ENCODE measurements around the gene FOXQ1.

FOXQ1 gene, protein sequence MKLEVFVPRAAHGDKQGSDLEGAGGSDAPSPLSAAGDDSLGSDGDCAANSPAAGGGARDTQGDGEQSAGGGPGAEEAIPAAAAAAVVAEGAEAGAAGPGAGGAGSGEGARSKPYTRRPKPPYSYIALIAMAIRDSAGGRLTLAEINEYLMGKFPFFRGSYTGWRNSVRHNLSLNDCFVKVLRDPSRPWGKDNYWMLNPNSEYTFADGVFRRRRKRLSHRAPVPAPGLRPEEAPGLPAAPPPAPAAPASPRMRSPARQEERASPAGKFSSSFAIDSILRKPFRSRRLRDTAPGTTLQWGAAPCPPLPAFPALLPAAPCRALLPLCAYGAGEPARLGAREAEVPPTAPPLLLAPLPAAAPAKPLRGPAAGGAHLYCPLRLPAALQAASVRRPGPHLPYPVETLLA

DNA sequence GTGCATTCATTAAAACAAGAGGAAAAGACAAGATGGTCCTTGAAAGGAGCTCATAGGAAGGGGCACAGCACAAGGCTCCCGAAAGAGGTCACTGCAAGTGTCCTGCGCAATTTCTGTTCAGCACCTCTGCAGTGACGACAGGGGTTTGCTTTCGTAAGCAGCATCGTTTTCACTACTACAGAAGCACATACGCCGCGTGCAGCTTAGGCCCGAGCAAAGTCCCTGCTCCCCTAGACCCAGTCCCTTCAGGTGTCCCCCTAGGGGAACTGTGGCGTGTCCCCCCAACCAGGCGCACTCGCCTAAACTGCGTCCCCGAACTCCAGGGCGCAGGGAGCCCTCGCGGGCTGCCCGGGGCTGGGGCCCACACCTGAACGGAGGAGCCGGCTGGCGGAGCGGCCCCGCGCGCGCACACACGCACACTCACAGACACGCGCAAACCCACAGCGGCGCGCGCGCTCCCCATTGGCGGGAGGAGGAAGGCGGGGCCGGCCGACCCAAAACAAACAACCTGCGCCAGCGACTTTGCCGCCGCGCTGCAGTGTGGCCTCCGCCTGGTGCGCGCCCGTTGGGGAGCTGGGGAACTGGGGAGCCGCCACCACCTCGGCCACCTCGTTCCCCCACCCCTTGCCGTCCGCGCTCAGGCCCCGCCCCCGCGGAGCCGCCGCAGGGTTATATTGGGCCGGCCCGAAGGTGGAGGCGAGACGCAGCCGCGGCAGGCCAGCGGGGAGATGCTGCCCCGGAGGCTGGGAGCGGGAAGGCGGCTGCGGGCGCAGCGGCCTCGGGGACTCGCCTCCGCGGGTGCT lies at the start of gene FOXQ1:
TSS of gene FOXQ1 (plus strand) at position 699 of the 803 bp plus-strand sequence. CDS start 607 bp downstream, outside the sequence.
- DNase-seq = no peak

DNA sequence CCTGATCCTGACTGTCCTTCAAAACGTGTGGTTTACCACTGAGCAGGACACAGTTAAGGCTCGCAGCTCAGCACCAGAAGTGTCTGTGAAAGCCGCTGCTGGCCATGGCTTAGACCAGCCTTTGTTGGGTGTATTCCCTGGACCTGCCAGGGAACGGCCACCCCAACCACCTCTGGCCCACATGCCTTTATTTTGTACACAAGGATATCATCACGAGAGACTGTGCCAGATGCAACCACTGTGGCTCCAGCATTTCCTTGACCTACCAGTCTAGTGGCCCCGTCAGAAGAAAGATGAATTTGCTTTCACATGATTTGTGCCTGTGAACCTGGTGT lies 49.2 kb upstream of the FOXQ1 start:
- no peak for DNase-seq

DNA sequence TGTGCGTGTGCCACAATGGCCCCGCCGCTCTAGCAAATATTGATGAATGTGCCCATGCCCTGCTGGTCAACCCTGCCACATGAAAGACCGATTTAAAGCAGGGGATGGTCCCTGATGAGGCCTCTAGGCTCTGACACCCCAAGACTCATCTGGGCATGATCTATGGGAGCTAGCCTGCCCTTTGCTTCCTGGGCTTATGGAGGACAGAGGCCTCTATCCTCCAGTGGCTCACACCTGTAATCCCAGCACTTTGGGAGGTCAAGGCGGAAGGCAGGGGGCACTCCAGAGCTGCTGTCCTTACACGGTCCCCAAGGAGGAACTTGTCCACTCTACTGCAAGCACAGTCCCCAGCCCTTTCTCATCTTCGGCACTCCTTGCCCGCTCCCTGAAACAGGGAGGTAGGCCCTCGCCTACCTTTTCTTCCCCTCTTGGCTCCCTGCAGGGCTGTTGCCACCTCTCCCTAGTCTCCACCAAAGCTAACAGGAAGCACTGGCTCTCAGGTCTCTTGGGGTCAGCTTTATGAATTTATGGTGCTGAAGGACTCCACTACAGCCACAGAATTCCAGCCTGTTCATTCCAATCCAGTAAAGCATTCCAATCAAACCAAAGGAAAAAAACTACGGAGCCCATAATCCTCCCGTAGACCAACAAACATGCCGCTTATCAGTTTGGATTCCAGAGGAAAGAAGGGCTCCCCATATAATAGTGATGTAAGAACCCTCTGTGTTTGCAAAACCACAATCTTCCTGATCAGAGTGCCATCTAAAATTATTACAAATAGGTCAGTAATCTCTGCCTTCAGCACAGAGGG lies 48.7 kb upstream of the FOXQ1 start:
- DNase-seq = no peak

DNA sequence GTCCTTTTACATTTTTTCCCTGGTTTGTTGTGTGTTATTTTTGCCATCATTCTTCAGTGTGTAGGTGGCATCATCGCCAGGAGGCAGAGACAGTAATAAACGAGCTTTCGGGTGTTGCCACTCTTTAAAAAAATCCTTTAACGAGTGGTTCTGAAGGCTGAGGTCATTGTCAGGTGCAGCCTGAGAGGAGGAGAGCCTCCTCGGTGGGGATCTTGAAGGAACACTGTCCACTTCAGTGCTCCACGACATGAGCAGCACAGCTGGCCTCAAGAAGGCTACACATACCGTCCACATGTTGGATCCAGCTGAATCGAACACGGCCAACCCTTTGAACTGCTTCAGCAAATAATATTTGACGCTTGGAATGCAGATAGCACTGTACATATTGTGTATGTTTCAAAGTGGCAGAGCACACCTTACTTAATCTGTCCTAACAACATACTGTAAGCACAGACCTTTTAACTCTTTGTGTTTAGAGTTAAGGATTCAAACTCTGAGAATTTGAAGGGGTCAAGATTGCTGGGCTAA lies 48.0 kb upstream of the FOXQ1 start:
- no peak for DNase-seq

DNA sequence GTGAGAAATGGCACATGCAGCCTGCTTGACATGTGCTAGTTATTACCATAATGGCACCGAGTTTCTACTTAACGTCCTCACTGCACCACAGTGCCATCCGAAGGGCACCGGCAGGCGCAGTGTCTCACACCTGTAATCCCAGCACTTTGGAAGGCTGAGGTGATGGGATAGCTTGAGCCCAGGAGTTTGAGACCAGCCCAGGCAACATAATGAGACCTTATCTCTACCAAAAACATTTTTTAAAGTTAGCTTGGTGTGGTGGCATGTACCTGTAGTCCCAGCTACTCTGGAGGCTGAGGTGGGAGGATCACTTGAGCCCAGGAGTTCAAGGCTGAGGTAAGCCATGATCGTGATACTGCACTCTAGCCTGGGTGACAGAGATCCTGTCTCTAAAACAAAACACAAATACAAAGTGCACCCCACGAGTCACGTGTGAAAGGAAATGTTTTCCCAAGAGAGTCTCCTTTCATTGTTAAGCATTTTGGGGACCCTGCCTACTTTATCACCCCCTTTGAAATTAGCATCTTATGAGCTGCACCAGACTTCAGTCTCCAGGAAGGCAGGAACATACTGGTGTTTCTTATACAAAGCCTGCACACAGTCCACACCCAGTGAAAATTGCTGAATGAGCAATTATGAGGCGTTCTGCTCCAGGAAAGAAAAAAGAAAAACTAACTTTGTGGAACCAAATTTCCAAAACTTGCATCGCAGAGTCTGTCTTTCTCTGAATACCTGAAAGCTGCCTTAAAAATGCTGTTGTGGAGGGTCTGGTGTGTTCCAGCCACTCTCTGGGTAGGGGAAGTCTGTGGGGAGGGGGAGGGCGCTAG lies 47.1 kb upstream of the FOXQ1 start:
- DNase-seq = no peak

DNA sequence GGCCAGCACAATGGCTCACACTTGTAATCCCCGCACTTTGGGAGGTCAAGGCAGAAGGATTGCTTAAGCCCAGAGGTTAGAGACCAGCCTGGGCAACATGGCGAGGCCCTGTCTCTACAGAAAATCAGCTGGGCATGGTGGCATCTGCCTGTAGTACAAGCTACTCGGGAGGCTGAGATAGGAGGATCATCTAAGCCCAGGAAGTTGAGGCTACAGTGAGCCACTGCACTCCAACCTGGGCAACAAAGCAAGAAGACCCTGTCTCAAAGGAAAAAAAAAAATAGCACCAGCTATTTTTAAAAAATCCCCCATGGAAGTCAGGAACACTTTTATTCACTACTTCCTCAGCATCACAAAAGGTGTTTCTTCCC lies 45.2 kb upstream of the FOXQ1 start:
- DNase-seq = no peak

DNA sequence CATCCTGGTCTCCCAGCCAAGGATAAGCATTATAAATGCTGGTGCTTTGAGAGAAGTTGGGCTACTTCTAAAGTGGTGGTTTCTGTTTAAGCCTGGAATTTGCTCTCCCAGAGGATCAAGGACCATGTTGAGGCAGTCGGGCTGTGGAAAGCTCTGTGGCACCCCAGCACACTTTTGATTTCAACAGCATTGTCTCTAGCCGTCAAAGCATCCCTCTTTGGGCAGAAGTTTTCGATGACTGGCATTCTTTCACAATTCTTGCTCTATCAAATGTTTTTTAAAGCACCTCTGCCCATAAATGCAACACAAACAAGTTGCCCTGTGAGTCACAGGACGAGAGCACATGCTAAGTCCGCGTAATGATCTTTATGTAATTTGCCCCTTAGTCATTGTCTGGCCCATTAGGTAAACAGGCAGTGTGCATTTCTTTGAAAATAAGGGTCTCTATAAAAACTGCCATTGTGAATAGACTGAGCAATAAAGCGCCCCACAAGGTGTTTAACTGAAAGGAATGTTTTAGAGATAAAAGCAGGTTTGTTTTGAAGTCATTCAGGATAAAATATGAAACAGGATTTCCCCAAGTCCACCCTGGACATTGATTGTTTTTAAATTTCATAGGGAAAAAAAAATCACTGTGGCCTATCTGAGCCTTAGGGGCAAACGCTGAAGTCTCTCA lies 44.7 kb upstream of the FOXQ1 start:
- no peak for DNase-seq

DNA sequence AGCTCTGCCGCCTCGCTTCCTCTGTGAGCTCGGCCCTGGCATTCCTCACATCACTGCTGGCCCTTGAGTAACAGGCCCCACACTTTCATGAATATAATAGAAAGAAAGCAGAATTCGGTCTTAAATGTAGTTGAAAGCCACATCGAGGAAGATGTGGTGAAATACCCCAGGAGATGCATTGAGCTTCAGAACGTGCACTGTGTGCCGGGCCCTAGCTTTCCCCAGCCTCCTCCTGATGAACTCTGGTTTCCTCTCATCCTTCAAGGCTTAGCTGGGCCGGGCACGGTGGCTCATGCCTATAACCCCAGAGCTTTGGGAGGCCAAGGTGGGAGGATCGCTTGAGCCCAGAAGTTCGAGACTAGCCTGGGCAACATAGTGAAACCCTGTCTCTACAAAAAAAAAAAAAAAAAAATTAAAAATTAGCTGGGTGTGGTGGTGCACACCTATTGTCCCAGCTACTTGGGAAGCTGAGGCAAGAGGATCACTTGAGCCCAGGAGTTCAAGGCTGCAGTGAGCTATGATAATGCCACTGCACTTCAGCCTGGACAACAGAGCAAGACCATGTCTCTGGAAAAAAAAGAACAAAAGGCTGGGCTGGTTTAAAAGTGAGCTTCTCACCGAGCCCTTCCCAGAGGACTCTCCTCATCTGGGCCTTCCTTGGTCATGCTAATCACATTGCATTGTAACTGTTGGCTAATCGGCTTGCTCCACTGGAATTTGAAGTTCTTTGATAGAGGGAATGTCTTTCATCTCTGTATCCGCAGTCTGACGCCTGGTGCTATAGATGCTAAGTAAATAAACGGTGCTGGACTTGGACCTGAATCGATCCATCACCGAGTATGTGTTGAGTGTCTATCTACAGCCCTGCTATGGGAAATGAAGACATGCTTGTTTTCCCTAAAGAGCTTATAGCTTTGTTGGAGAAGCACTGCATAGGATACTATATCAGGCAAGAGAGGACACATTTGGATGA lies 43.8 kb upstream of the FOXQ1 start:
- no peak for DNase-seq

DNA sequence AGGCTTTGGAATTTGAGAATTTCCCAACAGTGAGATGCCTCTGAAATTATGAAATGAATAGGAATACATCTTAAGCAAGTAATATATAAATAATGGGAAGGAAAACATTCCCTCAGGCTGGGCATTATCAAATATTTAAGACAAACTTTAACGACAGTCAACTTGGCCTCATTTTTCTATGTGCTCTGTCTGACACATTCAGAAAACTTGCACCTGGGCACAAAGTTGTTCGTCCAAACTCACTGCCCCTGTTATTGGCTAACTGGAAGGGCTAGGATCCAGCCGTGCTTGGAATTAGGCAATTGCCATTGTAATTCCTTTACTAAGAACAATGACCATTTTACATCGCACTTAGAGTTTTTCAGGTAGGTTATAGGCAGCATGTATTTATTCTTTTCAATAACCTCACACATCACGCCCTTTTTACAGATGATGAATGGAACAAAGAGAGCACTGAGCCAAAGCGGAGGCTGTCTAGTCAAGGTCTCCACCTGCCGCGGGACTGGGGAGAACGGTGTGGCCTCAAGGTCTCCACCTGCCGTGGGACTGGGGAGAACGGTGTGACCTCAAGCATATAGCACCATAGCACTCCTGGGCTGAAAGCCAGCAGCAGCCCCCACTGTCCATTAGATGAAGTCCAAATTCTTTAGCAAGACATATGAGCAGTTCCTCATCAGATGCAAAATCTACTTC lies 40.7 kb upstream of the FOXQ1 start:
- no peak for DNase-seq

DNA sequence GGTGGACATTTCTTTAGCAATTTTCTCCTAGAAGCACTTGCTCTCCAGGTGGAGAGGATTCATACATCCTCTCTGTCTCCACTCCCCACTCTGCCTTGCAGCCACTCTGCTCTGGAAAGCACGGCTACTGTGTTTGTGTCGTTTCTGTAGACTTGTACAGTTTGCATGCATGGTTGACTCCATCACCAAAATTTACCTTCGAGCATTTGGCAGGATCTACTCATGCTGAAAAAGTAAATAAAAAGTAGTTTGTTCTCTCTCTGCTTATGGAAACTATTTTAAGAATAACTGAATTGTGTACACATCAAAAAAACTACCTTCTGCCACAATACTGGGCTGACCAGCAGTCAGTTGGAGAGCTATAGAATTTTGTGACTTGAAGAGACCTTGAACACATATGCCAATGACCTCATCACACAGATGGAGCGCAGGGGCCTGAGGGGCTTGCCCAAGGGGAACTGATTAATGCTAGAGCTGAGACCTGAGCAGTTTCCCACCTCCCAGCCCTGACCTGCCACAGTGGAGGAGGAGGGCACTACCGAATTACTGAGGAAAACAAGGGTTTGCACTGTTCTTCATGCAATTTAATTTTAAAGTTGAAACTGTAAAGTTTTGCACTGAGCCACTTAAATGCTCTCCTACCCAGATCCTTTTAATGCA lies 33.7 kb upstream of the FOXQ1 start:
- DNase-seq = no peak

DNA sequence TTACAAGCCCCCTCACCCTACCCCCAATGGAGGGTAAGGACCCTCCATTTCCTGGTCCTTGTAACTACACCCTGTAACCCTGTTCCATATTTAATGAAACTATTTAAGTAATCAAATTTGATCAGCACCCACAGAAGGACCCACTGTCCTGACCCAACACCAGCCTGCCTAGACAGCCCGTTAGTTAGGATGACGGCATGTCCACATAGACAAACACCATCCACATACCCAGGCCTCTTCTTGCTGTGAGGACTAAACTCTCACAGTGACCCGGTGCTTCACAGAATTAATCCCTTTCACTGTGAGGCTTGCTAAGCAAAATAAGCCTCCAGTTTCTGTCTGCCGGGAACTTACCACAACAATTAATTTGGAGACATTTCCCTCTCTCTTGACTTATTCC lies 32.8 kb upstream of the FOXQ1 start:
- DNase-seq = no peak

DNA sequence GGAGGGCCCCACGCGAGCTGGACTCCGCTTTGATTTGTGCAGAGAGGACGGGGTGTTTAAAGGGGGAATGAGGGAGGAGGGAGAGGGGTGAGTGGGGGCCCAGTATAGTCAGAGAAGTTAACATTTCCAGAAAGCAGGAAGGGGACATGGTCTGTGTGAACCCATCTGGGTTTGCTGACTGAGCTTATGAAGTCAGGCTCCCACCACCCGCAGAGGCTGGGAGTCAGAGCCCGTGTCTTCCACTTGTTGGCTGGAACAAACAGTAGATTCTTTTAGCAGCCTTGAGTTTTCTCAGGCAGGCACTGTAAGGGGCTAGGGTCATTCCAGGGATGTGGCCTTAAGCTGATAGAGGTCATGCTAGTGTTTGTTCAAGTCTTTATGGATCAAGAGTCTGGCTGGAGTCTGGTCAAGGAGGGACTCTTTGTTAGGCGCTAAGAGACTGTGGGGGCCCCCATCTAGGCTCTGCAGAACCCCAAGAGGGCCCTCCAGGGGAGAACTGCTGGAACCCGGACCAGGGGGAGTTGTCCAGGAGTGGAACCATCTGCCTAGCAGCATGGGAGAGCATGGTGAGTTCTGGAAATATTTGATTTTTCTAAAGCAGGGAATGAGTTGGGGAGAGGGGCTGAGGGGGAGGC lies 31.1 kb upstream of the FOXQ1 start:
- no peak for DNase-seq

DNA sequence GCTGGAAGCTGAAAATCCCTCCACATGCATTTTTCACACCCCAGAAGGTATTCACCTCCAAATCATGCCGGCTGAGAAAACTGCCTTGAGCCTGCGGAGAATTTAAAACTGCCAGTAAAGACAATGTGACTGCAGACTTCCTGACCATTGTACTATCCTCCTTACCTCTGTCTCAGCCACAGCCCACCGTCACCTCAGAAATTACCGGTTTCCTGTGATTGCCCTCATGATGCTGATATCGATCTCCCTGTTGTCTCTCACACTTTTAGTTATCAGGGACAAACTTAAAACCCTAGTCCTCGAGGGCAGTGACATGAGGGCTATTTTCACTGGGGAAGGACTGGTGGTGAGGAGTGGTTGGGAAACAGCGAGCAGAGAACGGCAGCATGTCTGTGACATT lies 30.2 kb upstream of the FOXQ1 start:
- no peak for DNase-seq

DNA sequence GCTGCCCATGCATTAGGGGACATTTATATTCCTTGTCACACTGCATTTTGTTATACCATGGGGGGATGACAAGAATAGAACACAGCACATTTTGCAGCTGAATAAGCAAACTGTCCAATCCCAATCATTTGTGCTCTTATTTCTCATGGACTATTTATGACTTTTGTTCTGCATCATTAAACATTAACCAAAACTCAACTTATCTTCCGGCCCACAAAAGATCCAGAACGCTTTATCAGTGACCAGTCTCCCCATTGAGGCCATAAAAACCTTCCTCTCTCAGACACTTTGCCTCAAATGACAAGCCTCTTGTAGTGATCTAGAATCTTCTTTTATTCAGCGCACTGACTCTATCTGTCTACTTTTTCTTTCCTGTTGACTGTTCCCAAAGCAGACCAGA lies 28.4 kb upstream of the FOXQ1 start:
- no peak for DNase-seq

DNA sequence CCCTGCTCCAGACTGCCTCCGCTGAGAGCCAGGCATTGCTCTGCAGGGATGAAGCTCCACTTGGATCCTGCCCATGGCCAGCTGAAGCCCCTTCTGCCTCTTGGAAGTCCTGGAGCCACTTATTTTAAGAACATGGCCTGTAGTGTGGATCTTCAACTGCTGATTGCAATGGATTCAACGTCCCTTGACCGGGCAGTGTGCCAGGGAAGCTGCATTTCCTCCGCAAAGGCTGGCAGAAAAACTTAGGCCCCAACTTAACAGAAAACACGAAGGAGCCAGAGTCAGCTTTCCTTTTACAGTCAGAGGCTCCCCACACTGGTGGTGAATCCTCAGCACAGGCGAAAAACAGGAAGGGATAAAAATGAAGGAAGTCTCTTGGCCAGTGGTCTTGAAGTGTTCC lies 26.3 kb upstream of the FOXQ1 start:
- DNase-seq = no peak

DNA sequence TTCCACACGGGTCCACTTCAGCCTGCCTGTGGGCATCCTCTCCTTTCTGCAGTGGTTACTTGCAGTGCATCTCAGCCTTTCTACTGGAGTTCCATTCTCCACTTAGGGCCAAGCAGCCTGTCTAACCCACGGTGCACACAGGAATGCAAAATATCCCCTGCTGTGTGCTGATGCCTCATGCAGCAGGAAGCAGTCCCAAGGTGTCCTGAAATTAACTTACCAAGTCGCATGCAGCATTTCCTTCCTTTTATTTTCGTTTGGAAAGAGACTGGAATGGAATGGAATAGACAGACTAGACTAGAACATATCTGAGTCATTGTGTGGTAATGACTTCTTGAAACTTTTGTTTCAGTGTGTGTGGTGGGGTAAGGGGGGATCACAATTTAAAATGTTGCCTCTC lies 25.9 kb upstream of the FOXQ1 start:
- DNase-seq = no peak

DNA sequence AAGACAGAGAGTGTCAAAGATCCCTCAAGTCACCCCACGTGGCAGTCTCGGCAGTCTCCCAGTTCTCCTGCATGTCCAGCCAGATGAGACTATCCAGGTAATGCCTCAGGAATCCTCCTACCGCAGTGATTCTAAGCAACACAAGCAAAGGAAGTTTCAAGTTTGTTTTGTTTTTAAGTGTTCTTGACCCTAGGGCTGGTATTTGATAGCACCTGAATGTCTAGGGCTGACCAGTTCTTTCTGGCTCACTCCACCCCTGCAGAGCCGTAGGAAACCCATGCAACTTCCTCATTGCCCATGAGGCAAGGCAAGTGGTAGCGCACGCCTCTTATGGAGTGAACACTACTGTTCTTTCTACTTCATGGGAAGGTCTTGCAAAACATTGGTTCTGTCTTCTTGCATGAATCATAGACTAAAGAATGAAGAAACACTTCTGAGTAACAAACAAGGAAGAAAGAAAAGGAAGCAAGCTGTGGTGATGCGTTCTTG lies 24.8 kb upstream of the FOXQ1 start:
- no peak for DNase-seq

DNA sequence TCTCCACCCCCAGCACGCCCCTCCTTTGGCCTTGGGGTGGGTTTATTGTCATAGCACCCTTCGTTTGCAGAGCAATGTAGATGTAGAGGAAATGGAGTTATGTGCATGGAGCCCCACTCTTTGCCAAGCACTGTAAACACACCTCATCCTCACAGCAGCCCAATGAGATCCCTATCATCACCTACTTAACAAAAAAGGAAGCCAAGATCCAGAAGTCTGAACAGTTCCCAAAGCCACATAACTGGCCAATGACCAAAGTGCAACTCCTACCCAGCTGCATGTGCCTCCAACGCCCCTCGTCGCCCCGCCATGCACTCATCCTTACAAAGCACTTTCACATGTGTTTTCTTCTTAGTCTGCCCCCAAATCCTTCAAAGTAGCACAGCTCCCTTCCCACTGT lies 21.8 kb upstream of the FOXQ1 start:
- DNase-seq = no peak

DNA sequence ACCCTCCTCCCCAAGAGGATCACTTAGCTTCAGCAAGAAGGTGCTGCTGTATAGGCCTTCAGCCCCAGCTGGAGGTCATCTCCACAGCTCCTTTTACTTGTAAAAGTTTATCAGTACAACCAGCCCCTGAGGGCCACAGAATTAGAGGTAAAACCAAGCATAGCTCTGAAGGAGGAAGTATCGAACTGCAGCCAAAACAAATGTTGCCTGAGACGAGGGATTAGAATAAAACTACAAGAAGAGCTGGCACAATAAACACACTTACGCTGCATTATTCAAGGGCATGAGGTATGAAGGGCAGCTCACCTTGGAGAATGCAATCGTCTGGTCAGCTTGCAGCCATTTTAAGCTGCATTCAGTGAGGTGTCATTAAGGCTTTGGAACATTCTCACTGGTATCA lies 21.1 kb upstream of the FOXQ1 start:
- DNase-seq = no peak
